ENCODE measurements around the gene SLC35G2.

DNA sequence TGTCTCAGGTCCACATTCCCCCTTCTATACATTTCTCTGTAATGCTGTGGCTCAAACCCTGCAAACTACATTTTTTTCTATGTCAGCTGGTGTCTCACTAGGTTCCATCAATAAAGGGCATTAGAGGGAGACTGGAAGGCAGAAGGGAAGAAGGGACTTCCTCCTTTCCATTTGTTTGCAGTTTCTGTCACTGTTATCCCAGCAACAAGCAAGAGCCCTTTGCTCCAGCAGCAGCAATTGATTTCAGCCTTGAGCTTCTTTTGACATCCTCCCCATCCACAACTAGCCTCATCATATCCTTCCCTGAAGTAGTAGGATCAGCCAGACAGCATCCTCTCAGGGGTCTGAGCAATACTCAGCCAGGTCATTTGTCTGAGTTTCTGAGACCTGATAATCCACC lies 37.7 kb downstream of the SLC35G2 start:
- TF ChIP-seq, protein P1, sequence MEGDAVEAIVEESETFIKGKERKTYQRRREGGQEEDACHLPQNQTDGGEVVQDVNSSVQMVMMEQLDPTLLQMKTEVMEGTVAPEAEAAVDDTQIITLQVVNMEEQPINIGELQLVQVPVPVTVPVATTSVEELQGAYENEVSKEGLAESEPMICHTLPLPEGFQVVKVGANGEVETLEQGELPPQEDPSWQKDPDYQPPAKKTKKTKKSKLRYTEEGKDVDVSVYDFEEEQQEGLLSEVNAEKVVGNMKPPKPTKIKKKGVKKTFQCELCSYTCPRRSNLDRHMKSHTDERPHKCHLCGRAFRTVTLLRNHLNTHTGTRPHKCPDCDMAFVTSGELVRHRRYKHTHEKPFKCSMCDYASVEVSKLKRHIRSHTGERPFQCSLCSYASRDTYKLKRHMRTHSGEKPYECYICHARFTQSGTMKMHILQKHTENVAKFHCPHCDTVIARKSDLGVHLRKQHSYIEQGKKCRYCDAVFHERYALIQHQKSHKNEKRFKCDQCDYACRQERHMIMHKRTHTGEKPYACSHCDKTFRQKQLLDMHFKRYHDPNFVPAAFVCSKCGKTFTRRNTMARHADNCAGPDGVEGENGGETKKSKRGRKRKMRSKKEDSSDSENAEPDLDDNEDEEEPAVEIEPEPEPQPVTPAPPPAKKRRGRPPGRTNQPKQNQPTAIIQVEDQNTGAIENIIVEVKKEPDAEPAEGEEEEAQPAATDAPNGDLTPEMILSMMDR (IDR thresholded peaks at IDR 0.05; ENCODE audit: poor library complexity): no peak
- TF ChIP-seq EZH2 (IDR thresholded peaks at IDR 0.05; ENCODE audit: borderline replicate concordance): no peak

All from hepatocyte (in vitro differentiated cells).